Mesothelial cell of epicardium (in vitro differentiated cells): ENCODE results near the gene ROBO2. TPM values are rescaled to one million over a fixed set of nuclear protein-coding genes. Genes with fewer than 3 reads are reported as not detected.

Source experiments
- DNase-seq, 2 experiments: peaks; one replicate each; pipeline ENCODE4 v3.0.0; 2021; ENCODE audit warnings: low spot score in 2 of 2; ENCODE audit not compliant: unreplicated experiment in 2 of 2
- H3K27ac Mint-ChIP-seq: 2 replicates; pipeline ENCODE4 v1.8.0; 2021; ENCODE audit warnings: mixed read lengths
- H3K27me3 Mint-ChIP-seq: 2 replicates; pipeline ENCODE4 v1.8.0; 2021; ENCODE audit warnings: low read depth, mixed read lengths
- H3K36me3 Mint-ChIP-seq: 2 replicates; pipeline ENCODE4 v1.8.0; 2021; ENCODE audit warnings: mixed read lengths
- H3K4me1 Mint-ChIP-seq: 2 replicates; pipeline ENCODE4 v1.8.0; 2021; ENCODE audit warnings: mixed read lengths
- H3K4me3 Mint-ChIP-seq: 2 replicates; pipeline ENCODE4 v1.8.0; 2021; ENCODE audit warnings: mild to moderate bottlenecking, moderate library complexity, mixed read lengths
- H3K9me3 Mint-ChIP-seq: 2 replicates; pipeline ENCODE4 v1.8.0; 2021; ENCODE audit warnings: mixed read lengths
- CTCF ChIP-seq: fragments of 200-600 bp; sonication (generic); IDR thresholded peaks from one replicate; pipeline ENCODE4 v1.5.0; 2021; ENCODE audit warnings: antibody characterized with exemption; ENCODE audit not compliant: unreplicated experiment
- total RNA-seq: library from RNA; stranded (reverse); gene quantifications from 3 replicates; pipeline ENCODE4 v1.2.1, GENCODE V29; 2021

Gene ROBO2
- total RNA-seq, 1 donor from 2014 or later = 82.3 TPM

DNA sequence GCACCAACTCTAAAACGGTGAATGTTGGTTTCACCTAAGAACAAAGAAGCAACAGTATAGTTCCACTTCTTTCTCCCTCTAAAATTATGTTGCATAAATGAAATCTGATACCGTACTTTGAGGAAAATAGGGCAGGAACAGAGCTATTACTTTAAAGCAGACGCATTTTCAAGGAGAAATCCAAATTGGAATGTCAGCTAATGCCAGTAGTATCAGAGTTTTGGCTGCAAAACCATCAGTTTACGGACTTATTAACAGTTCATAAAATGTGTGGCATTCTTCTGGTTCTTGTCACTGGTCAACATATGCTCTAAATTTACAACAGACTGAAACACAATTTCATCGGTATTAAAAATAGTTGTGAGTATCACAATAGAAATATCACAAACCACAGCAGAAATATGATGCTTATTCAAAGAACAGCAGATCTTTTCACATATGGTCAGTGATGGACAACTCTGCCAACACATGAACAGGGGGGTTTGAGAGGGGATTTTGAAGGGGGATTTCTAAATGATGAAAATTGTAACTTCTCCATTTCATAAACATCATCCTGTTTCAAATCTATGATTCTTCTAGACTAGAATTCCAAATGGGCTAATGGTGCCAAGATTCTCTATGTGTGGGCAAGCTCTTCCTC lies 38.7 kb upstream of the ROBO2 start:
- no peak for TF ChIP-seq CTCF

GRCh38 chr3:77014226-77014625 lies 25.7 kb upstream of the ROBO2 start:
- H3K27me3 Mint-ChIP-seq = no peaks in the 10 kb centered on the region
- no peak overlapping the region for H3K4me3 Mint-ChIP-seq
- DNase-seq = no peak
- H3K4me1 Mint-ChIP-seq = peaks cover 32% of the 10 kb centered on the region
- no peak for TF ChIP-seq CTCF
- H3K36me3 Mint-ChIP-seq = no peaks in the 10 kb centered on the region
- no peak overlapping the region for H3K27ac Mint-ChIP-seq
- peaks cover 8% of the 10 kb centered on the region for H3K9me3 Mint-ChIP-seq

More for the DNA sequence above, 38.7 kb upstream of the ROBO2 start:
- Mint-ChIP-seq H3K36me3 (no peaks in the 10 kb centered on the region), H3K4me1 (peaks cover 36% of the 10 kb centered on the region), H3K4me3 (no peak overlapping the region), H3K9me3 (peaks cover 14% of the 10 kb centered on the region), H3K27me3 (no peaks in the 10 kb centered on the region), H3K27ac (peak overlapping the region; percentile 5)
- DNase-seq = no peak

DNA sequence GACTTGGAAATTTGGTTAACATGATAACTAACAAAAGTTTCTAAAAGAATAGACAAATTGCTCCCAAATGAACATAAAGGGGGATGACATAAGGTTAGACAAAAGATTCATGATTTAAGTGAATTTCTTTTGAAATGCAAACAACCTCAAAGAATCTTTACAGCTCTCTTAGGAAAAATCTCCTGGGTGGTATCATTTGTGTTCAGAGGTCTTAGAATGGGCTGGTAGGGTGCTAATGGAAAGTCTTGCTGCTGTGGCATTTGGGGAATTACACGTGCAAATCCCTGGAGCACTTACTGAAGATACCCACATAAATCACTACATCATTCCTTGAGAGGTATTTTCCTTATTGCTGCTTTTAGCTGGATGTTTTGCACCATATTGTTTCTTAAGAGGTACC lies 14.4 kb upstream of the ROBO2 start:
- Mint-ChIP-seq H3K4me1 (peaks cover 17% of the 10 kb centered on the region), H3K27ac (no peak overlapping the region), H3K27me3 (no peaks in the 10 kb centered on the region), H3K36me3 (no peaks in the 10 kb centered on the region), H3K9me3 (peaks cover 7% of the 10 kb centered on the region), H3K4me3 (no peak overlapping the region)
- no peak for TF ChIP-seq CTCF
- DNase-seq = no peak

DNA sequence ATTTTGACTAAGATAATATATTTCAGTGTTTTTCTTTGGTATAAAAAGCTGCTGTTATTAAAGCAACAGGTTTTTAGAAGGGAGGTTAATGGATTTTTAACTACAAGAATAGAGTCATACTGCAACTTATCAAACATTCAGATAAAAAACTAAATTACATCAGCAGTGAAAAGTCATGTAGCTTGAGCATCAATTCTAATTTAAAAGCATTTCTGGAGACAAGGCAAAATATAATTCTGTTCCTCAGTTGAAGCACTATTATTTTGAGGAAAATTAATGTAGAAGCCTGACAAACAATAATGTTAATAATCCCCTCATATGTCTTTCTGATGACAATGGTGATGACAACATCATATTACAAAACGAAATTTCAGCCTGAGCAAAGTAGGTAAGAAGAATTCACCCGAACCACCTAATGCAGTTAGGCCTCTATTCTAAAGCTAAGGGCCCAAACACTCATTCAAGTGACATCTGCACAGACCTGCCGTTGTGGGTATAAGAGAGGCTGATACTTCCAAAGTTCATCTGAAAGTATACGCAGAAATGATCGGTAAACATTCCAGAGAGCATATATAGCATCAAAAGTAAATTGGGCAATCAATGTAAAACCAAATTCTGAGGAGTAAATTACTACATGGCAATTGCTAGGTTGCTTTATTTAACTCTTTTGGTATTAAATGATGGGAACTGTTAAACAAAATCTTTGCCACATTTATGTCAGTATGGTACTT lies 12.8 kb upstream of the ROBO2 start:
- H3K4me1 Mint-ChIP-seq = peaks cover 17% of the 10 kb centered on the region
- no peak overlapping the region for H3K27ac Mint-ChIP-seq
- no peaks in the 10 kb centered on the region for H3K27me3 Mint-ChIP-seq
- no peaks in the 10 kb centered on the region for H3K36me3 Mint-ChIP-seq
- H3K9me3 Mint-ChIP-seq = peaks cover 6% of the 10 kb centered on the region
- no peak for DNase-seq
- no peak for TF ChIP-seq CTCF
- H3K4me3 Mint-ChIP-seq = no peak overlapping the region

GRCh38 chr3:77028005-77028404 lies 11.9 kb upstream of the ROBO2 start:
- Mint-ChIP-seq H3K27me3 (no peaks in the 10 kb centered on the region), H3K36me3 (no peaks in the 10 kb centered on the region)
- no peak for TF ChIP-seq CTCF

More at GRCh38 chr3:77028005-77028404, 11.9 kb upstream of the ROBO2 start:
- H3K9me3 Mint-ChIP-seq = peaks cover 3% of the 10 kb centered on the region
- H3K4me1 Mint-ChIP-seq = peaks cover 17% of the 10 kb centered on the region
- H3K27ac Mint-ChIP-seq = no peak overlapping the region
- no peak for DNase-seq
- H3K4me3 Mint-ChIP-seq = no peak overlapping the region
